ENCODE measurements around the gene PDLIM3.

PDLIM3 gene

GRCh38 chr4:185536411-185536709, 1.1 kb upstream of the PDLIM3 start:
- Histone ChIP-seq H3K79me2 (ENCODE audit: insufficient read depth, low read length) (no peaks in the 10 kb centered on the region), H3K27ac (ENCODE audit: low read depth, low read length) (no peak overlapping the region), H2AFZ (ENCODE audit: low read depth, low read length, severe bottlenecking) (no peak overlapping the region), H3K9me2 (replicated peaks; ENCODE audit: insufficient read depth, low read length) (no peaks in the 10 kb centered on the region), H3K9ac (ENCODE audit: low read length) (no peak overlapping the region), H4K20me1 (ENCODE audit: low read depth, low read length) (no peaks in the 10 kb centered on the region), H3K9me3 (ENCODE audit: insufficient read depth, low read length) (no peaks in the 10 kb centered on the region), H3K27me3 (ENCODE audit: low read length) (no peaks in the 10 kb centered on the region), H3K4me2 (ENCODE audit: low read depth, low read length, poor library complexity, severe bottlenecking) (no peak overlapping the region), H3F3A (ENCODE audit: insufficient read depth) (no peaks in the 10 kb centered on the region), H3K4me3 (ENCODE audit: insufficient read depth, low read length, poor library complexity, severe bottlenecking) (no peak overlapping the region), H3K36me3 (ENCODE audit: low read length) (no peaks in the 10 kb centered on the region)
- no peak for TF ChIP-seq EZH2phosphoT487 (conservative IDR thresholded peaks at IDR 0.05; ENCODE audit: low read length)
- TF ChIP-seq CTCF (IDR thresholded peaks at IDR 0.05; ENCODE audit: insufficient read depth, low read length, poor library complexity, severe bottlenecking): no peak

- no peak overlapping the region for H2AFZ ChIP-seq (ENCODE audit: low read depth, low read length, severe bottlenecking)
- no peak overlapping the region for H3K4me3 ChIP-seq (ENCODE audit: insufficient read depth, low read length, poor library complexity, severe bottlenecking)
- H3K27me3 ChIP-seq (ENCODE audit: low read length): no peaks in the 10 kb centered on the region
- no peaks in the 10 kb centered on the region for H3K9me3 ChIP-seq (ENCODE audit: insufficient read depth, low read length)
- H4K20me1 ChIP-seq (ENCODE audit: low read depth, low read length): no peaks in the 10 kb centered on the region
- no peak overlapping the region for H3K27ac ChIP-seq (ENCODE audit: low read depth, low read length)
- no peak for TF ChIP-seq CTCF (IDR thresholded peaks at IDR 0.05; ENCODE audit: insufficient read depth, low read length, poor library complexity, severe bottlenecking)
- H3K36me3 ChIP-seq (ENCODE audit: low read length): no peaks in the 10 kb centered on the region
- H3F3A ChIP-seq (ENCODE audit: insufficient read depth): no peaks in the 10 kb centered on the region
- no peaks in the 10 kb centered on the region for H3K9me2 ChIP-seq (replicated peaks; ENCODE audit: insufficient read depth, low read length)
- no peak overlapping the region for H3K9ac ChIP-seq (ENCODE audit: low read length)
- no peaks in the 10 kb centered on the region for H3K79me2 ChIP-seq (ENCODE audit: insufficient read depth, low read length)
- H3K4me2 ChIP-seq (ENCODE audit: low read depth, low read length, poor library complexity, severe bottlenecking): no peak overlapping the region
These were observed 504 bp upstream of the PDLIM3 start for GRCh38 chr4:185535612-185536410.

- Histone ChIP-seq H3K9ac (ENCODE audit: low read length) (no peak overlapping the region), H3F3A (ENCODE audit: insufficient read depth) (no peaks in the 10 kb centered on the region), H3K4me2 (ENCODE audit: low read depth, low read length, poor library complexity, severe bottlenecking) (no peak overlapping the region), H3K27me3 (ENCODE audit: low read length) (no peaks in the 10 kb centered on the region), H3K4me3 (ENCODE audit: insufficient read depth, low read length, poor library complexity, severe bottlenecking) (no peak overlapping the region), H3K9me3 (ENCODE audit: insufficient read depth, low read length) (no peaks in the 10 kb centered on the region), H3K79me2 (ENCODE audit: insufficient read depth, low read length) (no peaks in the 10 kb centered on the region), H3K9me2 (replicated peaks; ENCODE audit: insufficient read depth, low read length) (no peaks in the 10 kb centered on the region), H2AFZ (ENCODE audit: low read depth, low read length, severe bottlenecking) (no peak overlapping the region), H4K20me1 (ENCODE audit: low read depth, low read length) (no peaks in the 10 kb centered on the region), H3K36me3 (ENCODE audit: low read length) (no peaks in the 10 kb centered on the region), H3K27ac (ENCODE audit: low read depth, low read length) (no peak overlapping the region)
- TF ChIP-seq EZH2phosphoT487 (conservative IDR thresholded peaks at IDR 0.05; ENCODE audit: low read length): no peak
These were observed 819 bp downstream of the PDLIM3 start for GRCh38 chr4:185534511-185534865.

- Histone ChIP-seq H3K9ac (ENCODE audit: low read length) (no peak overlapping the region), H3K4me3 (ENCODE audit: insufficient read depth, low read length, poor library complexity, severe bottlenecking) (no peak overlapping the region), H3K4me2 (ENCODE audit: low read depth, low read length, poor library complexity, severe bottlenecking) (no peak overlapping the region), H3F3A (ENCODE audit: insufficient read depth) (no peaks in the 10 kb centered on the region), H3K36me3 (ENCODE audit: low read length) (no peaks in the 10 kb centered on the region), H3K9me2 (replicated peaks; ENCODE audit: insufficient read depth, low read length) (no peaks in the 10 kb centered on the region), H3K27ac (ENCODE audit: low read depth, low read length) (no peak overlapping the region), H2AFZ (ENCODE audit: low read depth, low read length, severe bottlenecking) (no peak overlapping the region), H3K79me2 (ENCODE audit: insufficient read depth, low read length) (no peaks in the 10 kb centered on the region), H3K9me3 (ENCODE audit: insufficient read depth, low read length) (no peaks in the 10 kb centered on the region), H3K27me3 (ENCODE audit: low read length) (no peaks in the 10 kb centered on the region), H4K20me1 (ENCODE audit: low read depth, low read length) (no peaks in the 10 kb centered on the region)
- no peak for TF ChIP-seq EZH2phosphoT487 (conservative IDR thresholded peaks at IDR 0.05; ENCODE audit: low read length)
- no peak for TF ChIP-seq CTCF (IDR thresholded peaks at IDR 0.05; ENCODE audit: insufficient read depth, low read length, poor library complexity, severe bottlenecking)
These were observed 2.4 kb downstream of the PDLIM3 start for GRCh38 chr4:185532795-185533324.
